CD8-positive, alpha-beta memory T cell (primary cell): ENCODE results near the gene MAP2K5. TPM values are rescaled to one million over a fixed set of nuclear protein-coding genes. Genes with fewer than 3 reads are reported as not detected.

Experiments used
- CTCF ChIA-PET: fragments of 350-600 bp; sonication (Branson Sonifier 250); formaldehyde crosslinking; loops from one replicate; lab custom pipeline; 2021; ENCODE audit warnings: antibody characterized with exemption; lab: Charles Lee
- POLR2A ChIA-PET: fragments of 350-600 bp; sonication (Branson Sonifier 250); formaldehyde crosslinking; loops from one replicate; lab custom pipeline; 2021; ENCODE audit warnings: antibody characterized with exemption; lab: Charles Lee
- DNase-seq, 5 donors: peaks; one replicate each; pipeline versions ENCODE4 v3.0.0 to v3.0.0-alpha.2; 2020 to 2022; ENCODE audit warnings: mixed read lengths in 1 of 5
- H3K27ac ChIP-seq: one replicate; pipeline ENCODE4 v1.7.0; 2013; ENCODE audit warnings: low read depth, mild to moderate bottlenecking, low read length, moderate library complexity
- H3K27me3 ChIP-seq: 2 replicates; pipeline ENCODE4 v1.7.0; 2013; ENCODE audit warnings: low read length, mild to moderate bottlenecking; ENCODE audit not compliant: insufficient read depth, poor library complexity, severe bottlenecking
- H3K36me3 ChIP-seq: 2 replicates; pipeline ENCODE4 v1.7.0; 2013; ENCODE audit warnings: mild to moderate bottlenecking, low read length, moderate library complexity; ENCODE audit not compliant: insufficient read depth
- H3K4me1 ChIP-seq: 2 replicates; pipeline ENCODE4 v1.7.0; 2013; ENCODE audit warnings: mild to moderate bottlenecking, low read length, moderate library complexity; ENCODE audit not compliant: insufficient read depth
- H3K4me3 ChIP-seq: 2 replicates; pipeline ENCODE4 v1.7.0; 2013; ENCODE audit warnings: mild to moderate bottlenecking, low read length
- H3K9me3 ChIP-seq: 2 replicates; pipeline ENCODE4 v1.7.0; 2013; ENCODE audit warnings: mild to moderate bottlenecking, low read length
- H3K27ac Mint-ChIP-seq, 8 donors: one replicate each; pipeline ENCODE4 v1.8.0; 2020 to 2021; ENCODE audit warnings: mixed read lengths in 8 of 8, mild to moderate bottlenecking in 6 of 8, inconsistent platforms in 3 of 8, moderate library complexity in 3 of 8
- H3K27me3 Mint-ChIP-seq, 2 donors: one replicate each; pipeline ENCODE4 v1.8.0; 2020 to 2021; ENCODE audit warnings: mixed read lengths in 2 of 2, mild to moderate bottlenecking in 1 of 2, moderate library complexity in 1 of 2
- H3K36me3 Mint-ChIP-seq, 3 donors: one replicate each; pipeline ENCODE4 v1.8.0; 2020 to 2021; ENCODE audit warnings: mixed read lengths in 3 of 3, inconsistent platforms in 1 of 3, mild to moderate bottlenecking in 1 of 3
- H3K4me1 Mint-ChIP-seq, 3 donors: one replicate each; pipeline ENCODE4 v1.8.0; 2020 to 2021; ENCODE audit warnings: mixed read lengths in 3 of 3, inconsistent platforms in 1 of 3, mild to moderate bottlenecking in 1 of 3
- H3K4me3 Mint-ChIP-seq, 7 donors: one replicate each; pipeline ENCODE4 v1.8.0; 2020 to 2021; ENCODE audit warnings: mixed read lengths in 7 of 7, mild to moderate bottlenecking in 6 of 7, moderate library complexity in 4 of 7, inconsistent platforms in 2 of 7
- H3K9me3 Mint-ChIP-seq, 5 donors: one replicate each; pipeline ENCODE4 v1.8.0; 2020 to 2022; ENCODE audit warnings: mixed read lengths in 5 of 5, mild to moderate bottlenecking in 3 of 5, moderate library complexity in 2 of 5, inconsistent platforms in 1 of 5
- polyA plus RNA-seq: library from polyadenylated mRNA; unstranded; fragments of 300-500 nt; fragmentation: Illumina TruSeq; gene quantifications from one replicate; pipeline ENCODE4 v1.2.3, GENCODE V29; 2021
- total RNA-seq, 2 experiments: library from RNA; stranded (reverse); gene quantifications; one replicate each; pipeline ENCODE4 v1.2.3, GENCODE V29; 2021

MAP2K5 gene
- total and polyA plus RNA-seq, 3 experiments from 2014 or later, result 20.0 to 21.4 (median 20.1) TPM

- H3K36me3 ChIP-seq, result no peaks in the 10 kb centered on the region
- H3K27ac ChIP-seq, result no peak overlapping the region
- DNase-seq, result no peak
- H3K4me3 Mint-ChIP-seq, result no peak overlapping the region
- H3K4me1 ChIP-seq, result peaks cover 29% of the 10 kb centered on the region
- POLR2A ChIA-PET, result no interaction called here
- H3K4me3 ChIP-seq, result no peak overlapping the region
- H3K27ac Mint-ChIP-seq, result no peak overlapping the region
- H3K9me3 ChIP-seq, result no peaks in the 10 kb centered on the region
- no peaks in the 10 kb centered on the region for H3K27me3 ChIP-seq
- H3K27me3 Mint-ChIP-seq, result no peaks in the 10 kb centered on the region
- H3K4me1 Mint-ChIP-seq, result peaks cover 27 to 51% (median 48%) of the 10 kb centered on the region in 3 donors
- CTCF ChIA-PET, result no interaction called here
- peaks cover 0 to 4% (median 2%) of the 10 kb centered on the region in 3 donors for H3K36me3 Mint-ChIP-seq
- H3K9me3 Mint-ChIP-seq, result no peaks in the 10 kb centered on the region
These were observed 198.8 kb downstream of the MAP2K5 start for GRCh38 chr15:67741308-67741707.

- Mint-ChIP-seq H3K27me3 (no peaks in the 10 kb centered on the region), H3K36me3 (peaks cover 2 to 6% (median 6%) of the 10 kb centered on the region in 3 donors), H3K27ac (peak overlapping the region in 7 of 8 donors; percentile 5 to 91 (median 50)), H3K9me3 (no peaks in the 10 kb centered on the region), H3K4me3 (peak overlapping the region in 1 of 7 donors; percentile 22), H3K4me1 (peaks cover 29 to 56% (median 54%) of the 10 kb centered on the region in 3 donors)
- Histone ChIP-seq H3K4me1 (peaks cover 40% of the 10 kb centered on the region), H3K36me3 (no peaks in the 10 kb centered on the region), H3K27ac (no peak overlapping the region), H3K9me3 (no peaks in the 10 kb centered on the region), H3K4me3 (no peak overlapping the region), H3K27me3 (no peaks in the 10 kb centered on the region)
- no peak for DNase-seq
- POLR2A ChIA-PET, result no interaction called here
- CTCF ChIA-PET, result interaction anchor here (1.2 kb wide), 2 partner anchors 10 kb away, joined by 3 read pairs; no protein-coding TSS in a partner anchor
These were observed 201.1 kb downstream of the MAP2K5 start for GRCh38 chr15:67743558-67743957.

- H3K36me3 ChIP-seq, result no peaks in the 10 kb centered on the region
- H3K4me1 ChIP-seq, result peaks cover 40% of the 10 kb centered on the region
- ChIA-PET POLR2A (no interaction called here), CTCF (interaction anchor here (1.2 kb wide), 1 partner anchor 9 kb away, joined by 3 read pairs; no protein-coding TSS in a partner anchor)
- peak in 1 of 5 donors; percentile 16 for DNase-seq
- H3K9me3 Mint-ChIP-seq, result no peaks in the 10 kb centered on the region
- peak overlapping the region in 6 of 8 donors; percentile 5 to 70 (median 44) for H3K27ac Mint-ChIP-seq
- no peaks in the 10 kb centered on the region for H3K9me3 ChIP-seq
- no peaks in the 10 kb centered on the region for H3K27me3 ChIP-seq
- no peaks in the 10 kb centered on the region for H3K27me3 Mint-ChIP-seq
- H3K27ac ChIP-seq, result no peak overlapping the region
- H3K4me1 Mint-ChIP-seq, result peaks cover 29 to 56% (median 54%) of the 10 kb centered on the region in 3 donors
- peak overlapping the region in 5 of 7 donors; percentile 1 to 73 (median 39) for H3K4me3 Mint-ChIP-seq
- peaks cover 4 to 8% (median 6%) of the 10 kb centered on the region in 3 donors for H3K36me3 Mint-ChIP-seq
- H3K4me3 ChIP-seq, result peak overlapping the region; percentile 23
These were observed 202.0 kb downstream of the MAP2K5 start for GRCh38 chr15:67744331-67745072.

DNA sequence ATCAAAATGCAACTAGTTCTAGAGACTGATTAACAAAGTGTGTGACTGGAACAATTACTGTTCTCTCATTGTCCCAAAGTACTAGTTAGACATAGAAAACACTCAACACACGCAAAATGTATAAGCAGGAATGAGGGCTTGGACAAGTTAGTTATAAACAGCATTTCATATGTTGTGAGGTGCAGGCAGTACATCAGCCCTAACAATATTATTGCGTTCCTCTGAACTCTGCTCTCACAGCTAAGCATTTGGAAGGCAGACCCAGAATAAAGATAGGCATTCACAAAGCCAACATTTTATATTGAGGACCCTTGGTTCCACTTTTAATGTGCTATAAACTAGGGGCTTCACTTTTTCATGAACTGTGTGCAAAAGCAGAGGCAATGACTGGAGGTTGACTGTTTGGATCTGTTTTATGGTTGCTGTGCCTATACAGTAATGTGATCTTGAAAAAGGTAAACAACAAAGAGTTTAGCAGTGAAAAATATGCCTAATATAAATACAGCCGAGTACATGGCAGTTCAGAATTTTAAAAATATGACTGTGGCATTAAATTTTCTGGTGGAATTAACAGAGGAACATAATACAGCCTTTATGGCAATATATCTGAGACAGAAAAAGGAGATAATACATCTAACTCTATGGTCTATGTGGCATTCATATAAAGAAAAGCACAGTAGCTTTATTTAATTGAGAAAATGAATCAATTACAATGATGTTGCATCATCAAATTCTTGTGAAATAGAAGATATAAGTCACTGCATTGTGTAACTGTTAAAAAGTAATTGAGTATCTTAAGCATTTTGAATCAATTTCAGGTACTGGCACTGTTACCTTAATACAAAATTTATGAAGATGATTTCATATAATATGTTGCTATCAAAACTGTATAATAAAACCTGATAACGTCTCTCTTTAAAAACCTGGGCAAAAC lies 202.8 kb downstream of the MAP2K5 start:
- Histone ChIP-seq H3K9me3 (no peaks in the 10 kb centered on the region), H3K4me1 (peaks cover 44% of the 10 kb centered on the region), H3K36me3 (no peaks in the 10 kb centered on the region), H3K27me3 (no peaks in the 10 kb centered on the region), H3K27ac (no peak overlapping the region), H3K4me3 (no peak overlapping the region)
- no peaks in the 10 kb centered on the region for H3K27me3 Mint-ChIP-seq
- no peak for DNase-seq
- H3K27ac Mint-ChIP-seq, result peak overlapping the region in 6 of 8 donors; percentile 5 to 70 (median 37)
- ChIA-PET POLR2A (no interaction called here), CTCF (no interaction called here)
- H3K9me3 Mint-ChIP-seq, result no peaks in the 10 kb centered on the region
- H3K36me3 Mint-ChIP-seq, result peaks cover 4 to 8% (median 8%) of the 10 kb centered on the region in 3 donors
- peaks cover 29 to 53% (median 50%) of the 10 kb centered on the region in 3 donors for H3K4me1 Mint-ChIP-seq
- peak overlapping the region in 5 of 7 donors; percentile 1 to 51 (median 4) for H3K4me3 Mint-ChIP-seq

- no peak for DNase-seq
- POLR2A ChIA-PET, result no interaction called here
- no peaks in the 10 kb centered on the region for H3K27me3 ChIP-seq
- Mint-ChIP-seq H3K27ac (peak overlapping the region in 5 of 8 donors; percentile 2 to 30 (median 9)), H3K4me1 (peaks cover 28 to 52% (median 49%) of the 10 kb centered on the region in 3 donors), H3K36me3 (peaks cover 4 to 8% (median 7%) of the 10 kb centered on the region in 3 donors), H3K9me3 (no peaks in the 10 kb centered on the region), H3K27me3 (no peaks in the 10 kb centered on the region), H3K4me3 (peak overlapping the region in 3 of 7 donors; percentile 17 to 41 (median 33))
- H3K36me3 ChIP-seq, result no peaks in the 10 kb centered on the region
- H3K27ac ChIP-seq, result no peak overlapping the region
- CTCF ChIA-PET, result no interaction called here
- H3K4me3 ChIP-seq, result no peak overlapping the region
- peaks cover 50% of the 10 kb centered on the region for H3K4me1 ChIP-seq
- no peaks in the 10 kb centered on the region for H3K9me3 ChIP-seq
These were observed 203.5 kb downstream of the MAP2K5 start for GRCh38 chr15:67746022-67746421.

- H3K36me3 Mint-ChIP-seq, result peaks cover 4 to 8% (median 5%) of the 10 kb centered on the region in 3 donors
- H3K27me3 Mint-ChIP-seq, result no peaks in the 10 kb centered on the region
- no peaks in the 10 kb centered on the region for H3K9me3 Mint-ChIP-seq
- peaks cover 25 to 48% (median 44%) of the 10 kb centered on the region in 3 donors for H3K4me1 Mint-ChIP-seq
- H3K4me3 Mint-ChIP-seq, result peak overlapping the region in 3 of 7 donors; percentile 29 to 41 (median 33)
- Histone ChIP-seq H3K27me3 (no peaks in the 10 kb centered on the region), H3K27ac (no peak overlapping the region), H3K9me3 (no peaks in the 10 kb centered on the region), H3K4me1 (peaks cover 51% of the 10 kb centered on the region), H3K36me3 (no peaks in the 10 kb centered on the region), H3K4me3 (no peak overlapping the region)
- DNase-seq, result peak in 1 of 5 donors; percentile 32
- ChIA-PET POLR2A (no interaction called here), CTCF (no interaction called here)
- H3K27ac Mint-ChIP-seq, result peak overlapping the region in 5 of 8 donors; percentile 2 to 48 (median 20)
These were observed 203.9 kb downstream of the MAP2K5 start for GRCh38 chr15:67746450-67746849.

DNA sequence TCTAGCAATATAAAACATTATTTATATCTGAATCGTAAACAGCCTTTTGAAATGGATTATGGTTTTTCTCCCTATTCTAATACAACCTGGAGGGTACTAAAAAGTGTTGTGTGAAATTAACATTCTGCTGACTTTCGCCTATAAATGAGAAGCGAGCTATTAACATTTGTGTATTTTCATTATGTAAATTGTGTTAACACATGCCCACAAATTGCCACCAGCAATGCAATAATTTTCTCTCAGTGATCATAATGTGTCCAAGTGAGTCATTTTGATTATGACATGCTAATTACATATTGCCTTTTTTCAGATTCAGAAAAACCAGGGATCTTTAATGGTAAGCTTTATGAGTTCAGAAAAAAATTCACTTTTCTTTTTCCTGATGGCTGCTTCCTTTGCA lies 205.4 kb downstream of the MAP2K5 start:
- Mint-ChIP-seq H3K27me3 (no peaks in the 10 kb centered on the region), H3K4me1 (peaks cover 24 to 38% (median 35%) of the 10 kb centered on the region in 3 donors), H3K27ac (no peak overlapping the region), H3K9me3 (no peaks in the 10 kb centered on the region), H3K4me3 (no peak overlapping the region), H3K36me3 (peaks cover 4 to 8% (median 4%) of the 10 kb centered on the region in 3 donors)
- Histone ChIP-seq H3K4me3 (no peak overlapping the region), H3K9me3 (no peaks in the 10 kb centered on the region), H3K27ac (no peak overlapping the region), H3K27me3 (no peaks in the 10 kb centered on the region), H3K4me1 (peaks cover 51% of the 10 kb centered on the region), H3K36me3 (no peaks in the 10 kb centered on the region)
- CTCF ChIA-PET, result no interaction called here
- no peak for DNase-seq
- POLR2A ChIA-PET, result no interaction called here
